DMS 273 (cell line): ENCODE data around the gene GJC2.
"Not testable (repeated sequence)": the region's sequence is repeated elsewhere in the genome, so short reads cannot be mapped to it uniquely, and the experiment has no call there.

Experiments
- DNase-seq: peaks from one replicate; lab custom pipeline; 2025; ENCODE audit not compliant: unreplicated experiment; lab: John Stamatoyannopoulos, UW

Gene GJC2

DNA sequence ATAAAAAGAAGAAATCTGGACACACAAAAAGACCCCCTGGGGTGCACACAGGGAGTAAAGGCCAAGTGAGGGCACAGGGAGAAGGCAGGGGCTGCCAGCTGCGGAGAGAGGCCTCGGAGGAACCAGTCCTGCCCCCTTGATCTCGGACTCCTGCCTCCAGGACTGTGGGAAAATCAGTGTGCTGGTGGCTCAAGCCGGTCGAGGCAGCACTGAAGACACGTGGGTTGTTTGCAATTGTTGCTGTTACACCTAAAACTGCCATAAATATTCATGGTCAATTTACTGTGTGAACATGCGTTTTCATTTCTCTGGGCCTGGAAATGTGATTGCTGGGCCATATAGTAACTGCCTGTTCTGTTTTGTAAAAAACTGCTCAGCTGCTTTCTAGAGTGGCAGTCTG is 34.4 kb downstream of the GJC2 start:
- DNase-seq: no peak

- no peak for DNase-seq
Measured at GRCh38 chr1:228185641-228185965, 35.9 kb downstream of the GJC2 start.

GRCh38 chr1:228188249-228188648 is 38.5 kb downstream of the GJC2 start:
- not testable (repeated sequence) for DNase-seq

- DNase-seq: no peak
Measured at GRCh38 chr1:228190182-228190581, 40.5 kb downstream of the GJC2 start.

- DNase-seq: no peak
Measured at GRCh38 chr1:228190778-228191177, 41.0 kb downstream of the GJC2 start.

GRCh38 chr1:228194436-228194835 is 44.7 kb downstream of the GJC2 start:
- DNase-seq: no peak

DNA sequence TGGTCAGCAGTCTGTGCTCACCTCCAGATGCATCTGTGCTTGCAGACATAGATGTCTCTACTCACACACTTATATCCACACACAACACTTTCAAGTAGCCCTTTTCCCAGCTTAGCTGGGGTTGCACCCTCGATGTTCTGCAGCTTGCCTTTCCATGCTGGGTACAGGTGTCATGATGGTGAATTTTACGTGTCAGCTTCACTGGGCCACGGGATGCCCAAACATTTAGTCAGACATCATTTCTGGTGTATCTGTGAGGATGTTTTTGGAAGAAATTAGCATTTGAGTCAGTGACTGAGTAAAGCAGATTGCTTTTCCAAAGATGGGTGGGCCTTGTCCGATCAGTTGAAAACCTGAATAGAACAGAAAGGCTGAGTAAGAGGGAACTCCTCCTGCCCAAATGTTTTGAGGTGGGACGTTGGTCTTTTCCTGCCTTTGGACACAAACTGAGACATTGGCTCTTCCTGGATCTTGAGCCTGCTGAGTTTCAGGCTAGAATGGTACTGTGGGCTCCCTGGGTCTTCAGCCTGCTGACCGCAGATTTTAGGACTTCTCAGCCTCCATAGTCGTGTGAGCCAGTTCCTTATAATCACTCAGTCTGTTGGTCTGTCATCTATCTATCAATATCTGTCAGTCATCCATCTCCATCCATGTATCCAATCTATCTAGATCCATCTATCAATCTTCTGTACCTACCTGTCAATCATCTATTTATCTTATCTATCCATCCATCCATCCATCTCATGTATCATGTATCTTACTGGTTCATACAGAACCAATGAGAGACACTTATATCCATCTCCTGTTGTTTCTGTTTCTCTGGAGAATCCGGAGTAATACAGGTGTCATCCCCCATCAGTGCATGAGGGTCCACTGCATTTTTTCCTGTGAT is 45.4 kb downstream of the GJC2 start:
- no peak for DNase-seq

DNA sequence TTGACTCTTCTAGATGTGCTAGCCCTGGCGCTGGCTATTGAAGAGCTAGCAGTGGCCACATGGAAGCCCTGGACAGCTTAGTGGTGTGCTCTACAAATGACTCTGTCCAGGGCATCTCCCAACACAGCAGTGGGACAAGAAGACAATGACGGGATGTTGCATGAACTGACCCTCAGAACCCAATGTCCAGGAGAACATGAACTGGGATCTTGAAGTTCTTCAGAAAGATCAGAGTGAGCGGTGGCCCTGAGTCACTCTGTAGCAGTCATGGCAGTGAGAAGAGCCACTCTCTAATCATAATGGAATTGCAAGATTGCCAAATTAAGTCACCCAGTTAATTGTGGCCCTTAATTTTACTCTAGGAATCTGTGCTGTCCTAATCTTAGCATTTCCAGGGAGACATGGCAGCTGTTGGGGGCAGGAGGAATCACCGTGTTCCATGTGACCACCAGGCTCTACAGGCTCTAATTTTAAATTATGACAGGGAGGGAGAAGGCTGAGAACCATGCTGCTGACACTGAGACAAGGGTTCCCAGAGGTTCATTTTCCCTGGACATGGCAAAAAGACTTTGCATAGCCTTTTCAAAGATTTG is 47.9 kb downstream of the GJC2 start:
- DNase-seq: no peak

- DNase-seq: no peak
Measured at GRCh38 chr1:228198977-228199590, 49.4 kb downstream of the GJC2 start.

- DNase-seq: no peak
Measured at GRCh38 chr1:228204958-228205357, 55.2 kb downstream of the GJC2 start.

DNA sequence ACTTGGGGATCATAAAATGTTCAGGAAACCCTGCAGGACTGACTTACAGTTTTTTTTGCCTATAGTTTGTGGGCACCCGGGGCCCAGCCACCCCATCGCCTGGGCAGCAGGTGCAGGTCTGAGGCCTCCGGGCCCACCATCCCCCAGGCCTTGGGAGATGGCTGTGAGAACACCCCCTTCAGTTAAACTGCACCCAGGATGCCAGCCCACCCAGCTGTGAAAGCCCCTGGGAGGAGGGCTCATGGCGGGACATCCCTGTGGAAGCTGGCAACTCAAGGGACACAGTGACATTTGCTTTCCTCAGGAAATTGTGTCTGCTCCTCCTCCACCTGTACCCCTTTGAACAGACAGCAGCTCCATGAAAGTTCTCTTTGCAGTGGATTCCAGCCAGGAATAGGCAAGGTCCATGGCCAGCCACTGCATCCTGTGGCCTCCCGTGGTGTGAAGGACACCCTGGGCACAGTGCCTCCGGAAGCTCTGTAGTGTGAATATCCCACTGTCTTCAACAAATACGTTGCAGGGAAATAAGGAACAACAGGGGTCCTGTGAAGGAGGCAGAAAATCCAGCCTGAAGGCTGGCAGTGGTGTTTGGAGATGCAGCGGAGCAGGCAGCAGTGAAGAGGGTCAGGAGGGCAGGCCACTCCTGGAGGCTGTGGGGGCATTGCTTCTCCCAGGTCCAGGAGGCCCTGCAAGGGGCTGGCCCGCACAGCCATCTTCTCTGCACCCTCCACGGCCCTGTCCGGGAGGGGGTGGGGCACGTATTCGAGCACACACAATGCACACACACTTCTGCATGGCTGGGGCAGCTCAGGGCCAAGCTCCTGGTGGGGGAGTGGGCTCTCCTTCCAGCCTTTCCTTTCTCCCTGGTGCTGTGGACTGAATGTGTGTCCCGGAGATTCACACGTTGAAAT is 56.1 kb downstream of the GJC2 start:
- DNase-seq: no peak

DNA sequence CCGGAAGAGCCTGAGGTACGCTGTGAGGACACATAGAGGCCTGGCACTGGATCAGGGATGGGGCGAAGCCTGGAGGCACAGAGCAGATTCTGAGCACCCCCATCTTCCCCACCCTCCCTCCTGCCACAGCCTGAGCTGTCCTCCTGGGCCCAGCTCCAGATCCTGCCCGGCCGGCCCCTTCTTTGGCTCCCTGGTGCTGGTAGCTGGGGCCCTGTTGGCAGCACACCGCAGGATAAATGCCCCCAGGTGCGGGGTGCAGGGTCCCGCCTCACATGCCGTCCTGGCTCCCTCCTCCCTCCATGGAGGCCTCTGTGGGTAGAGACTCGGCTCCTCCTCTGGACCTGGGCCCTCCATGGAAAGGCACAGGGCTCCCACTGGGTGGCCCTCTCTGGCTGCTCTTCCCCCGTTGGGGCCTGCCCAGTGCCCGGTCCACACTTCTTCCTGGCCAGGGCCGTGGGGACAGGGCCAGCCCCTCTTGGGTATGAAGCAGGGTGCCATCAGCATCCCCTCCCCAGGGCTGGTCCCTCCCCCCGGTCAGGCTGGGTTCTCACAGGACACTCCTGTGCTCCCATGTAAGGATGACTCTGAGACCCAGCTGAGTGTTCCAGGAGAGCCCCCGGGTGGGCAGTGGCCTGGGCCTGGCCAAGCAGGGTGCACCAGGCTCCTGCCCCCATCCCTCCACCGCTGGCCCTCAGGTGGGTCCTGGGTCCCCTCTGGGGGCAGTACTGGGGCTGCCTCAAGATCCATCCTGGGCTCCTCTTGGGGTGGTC is 57.0 kb downstream of the GJC2 start:
- DNase-seq: no peak

DNA sequence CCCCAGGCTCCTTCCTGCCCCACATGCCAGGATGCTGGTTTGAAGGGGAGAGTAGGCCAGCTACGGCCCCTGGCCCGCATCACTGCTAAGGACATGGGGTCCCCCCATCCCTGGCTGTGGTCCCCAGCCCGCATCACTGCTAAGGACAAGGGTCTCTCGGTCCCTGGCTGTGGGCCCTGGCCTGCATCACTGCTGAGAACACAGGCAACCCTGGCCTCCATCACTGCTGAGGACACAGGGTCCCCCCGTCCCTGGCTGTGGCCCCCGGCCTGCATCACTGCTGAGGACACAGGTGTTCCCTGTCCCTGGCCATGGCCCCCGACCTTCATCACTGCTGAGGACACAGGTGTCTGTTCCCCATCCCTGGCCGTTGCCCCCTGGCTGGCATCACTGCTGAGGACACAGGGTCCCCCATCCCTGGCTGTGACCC is 57.7 kb downstream of the GJC2 start:
- no peak for DNase-seq

- no peak for DNase-seq
Measured at GRCh38 chr1:228207851-228208821, 58.4 kb downstream of the GJC2 start, which contains the start of gene OBSCN. OBSCN (plus strand) TSS chr1:228208044; CDS start chr1:228211784, 3,740 bp downstream.

DNA sequence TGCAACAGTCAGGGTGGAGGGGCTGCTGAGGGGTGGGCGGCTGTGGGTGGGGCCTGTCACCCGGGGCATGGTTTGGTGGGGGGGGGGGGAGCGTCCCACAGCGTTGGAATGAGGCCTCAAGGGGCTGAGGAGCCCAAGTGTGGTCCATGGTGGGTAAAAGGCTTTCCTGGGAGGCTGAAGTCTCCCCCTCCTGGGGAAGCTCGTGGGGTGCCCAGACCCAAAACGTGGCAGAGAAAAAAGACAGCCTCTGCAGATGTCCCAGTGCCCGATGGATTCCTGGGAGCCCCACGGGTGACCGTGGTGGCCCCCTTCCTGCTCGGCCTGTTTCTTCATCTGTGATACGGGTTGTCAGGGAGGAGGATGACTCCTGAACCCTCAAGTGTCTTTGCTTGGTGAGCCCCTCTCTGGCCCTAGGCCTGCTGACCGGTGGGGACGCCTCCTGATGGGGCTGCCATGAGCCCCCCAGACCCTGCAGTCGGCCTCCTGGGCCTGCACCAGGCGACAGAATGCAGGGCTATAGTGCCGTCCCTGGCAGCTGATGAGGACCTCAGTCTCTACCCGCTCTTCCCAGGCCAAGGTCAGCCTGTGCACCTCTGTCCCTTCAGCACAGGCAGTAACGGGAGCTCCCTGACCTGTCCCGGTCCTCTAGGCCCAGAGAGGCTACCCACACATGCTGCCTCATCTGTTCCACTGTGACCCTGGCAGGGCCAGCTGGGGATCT is 59.3 kb downstream of the GJC2 start:
- no peak for DNase-seq
